ENCODE results near the gene ANXA9. TPM values are rescaled to one million over a fixed set of nuclear protein-coding genes. Genes with fewer than 3 reads are reported as not detected.
A peak's percentile ranks its signal among the peaks of the same experiment; 100 is the strongest.

ANXA9 gene, protein sequence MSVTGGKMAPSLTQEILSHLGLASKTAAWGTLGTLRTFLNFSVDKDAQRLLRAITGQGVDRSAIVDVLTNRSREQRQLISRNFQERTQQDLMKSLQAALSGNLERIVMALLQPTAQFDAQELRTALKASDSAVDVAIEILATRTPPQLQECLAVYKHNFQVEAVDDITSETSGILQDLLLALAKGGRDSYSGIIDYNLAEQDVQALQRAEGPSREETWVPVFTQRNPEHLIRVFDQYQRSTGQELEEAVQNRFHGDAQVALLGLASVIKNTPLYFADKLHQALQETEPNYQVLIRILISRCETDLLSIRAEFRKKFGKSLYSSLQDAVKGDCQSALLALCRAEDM
- total RNA-seq = 1.2 TPM in 3 replicates

DNA sequence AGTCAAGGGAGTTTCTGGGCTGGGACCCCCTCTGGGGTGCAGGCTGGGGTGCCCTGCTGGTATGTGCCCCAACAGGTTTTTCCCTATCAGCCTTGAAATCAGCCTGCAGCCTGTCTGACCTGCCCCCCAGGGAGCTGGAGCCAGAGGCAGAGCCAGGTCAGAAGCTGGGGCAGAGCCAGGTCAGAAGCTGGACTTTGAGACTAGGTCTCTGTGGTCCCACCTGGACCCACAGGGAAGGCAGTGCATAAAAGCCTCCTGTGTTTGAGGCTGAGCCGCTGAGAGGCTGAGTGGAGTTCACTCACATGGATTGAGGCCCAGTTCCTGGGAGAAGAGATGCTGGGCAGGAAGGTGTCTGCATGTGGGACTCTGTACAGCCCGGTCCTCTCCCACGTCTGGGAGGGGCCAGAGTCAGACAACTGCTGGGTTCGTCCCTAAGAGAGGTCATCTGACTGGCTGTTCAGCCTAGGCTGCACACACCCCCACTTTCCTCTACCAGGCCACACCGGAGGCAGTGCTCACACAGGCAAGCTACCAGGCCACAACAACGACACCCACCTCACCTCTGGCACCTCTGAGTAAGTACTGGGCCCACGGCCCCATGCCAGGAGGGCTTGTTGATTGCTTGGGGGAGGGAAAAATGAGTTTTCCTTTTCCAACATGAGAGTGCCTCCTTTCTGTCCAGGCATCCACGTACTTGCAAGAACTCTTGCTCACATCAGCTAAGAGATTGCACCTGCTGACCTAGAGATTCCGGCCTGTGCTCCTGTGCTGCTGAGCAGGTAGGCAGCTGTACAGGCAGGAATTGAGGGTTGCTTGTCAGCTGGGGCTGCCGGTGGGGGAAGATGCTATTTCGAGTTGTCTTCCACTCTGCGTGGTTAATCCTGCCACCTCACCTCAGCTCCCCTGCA is at the start of gene ANXA9:
Gene ANXA9, plus strand, starts transcription at position 488 of the 908 bp plus-strand sequence. CDS start 814 bp downstream, outside the sequence.
- Mint-ChIP-seq H3K27ac (peak within 1 kb of the TSS; percentile 90), H3K4me1 (peaks cover 20% of the 10 kb centered on the region), H3K9me3 (no peaks in the 10 kb centered on the region), H3K4me3 (no peak within 1 kb of the TSS), H3K36me3 (no peaks in the 10 kb centered on the region), H3K27me3 (ENCODE audit: low read depth) (no peaks in the 10 kb centered on the region)
- DNase-seq (ENCODE audit: low spot score in 2 of 2, unreplicated experiment in 2 of 2) = no peak
- TF ChIP-seq, protein P1, sequence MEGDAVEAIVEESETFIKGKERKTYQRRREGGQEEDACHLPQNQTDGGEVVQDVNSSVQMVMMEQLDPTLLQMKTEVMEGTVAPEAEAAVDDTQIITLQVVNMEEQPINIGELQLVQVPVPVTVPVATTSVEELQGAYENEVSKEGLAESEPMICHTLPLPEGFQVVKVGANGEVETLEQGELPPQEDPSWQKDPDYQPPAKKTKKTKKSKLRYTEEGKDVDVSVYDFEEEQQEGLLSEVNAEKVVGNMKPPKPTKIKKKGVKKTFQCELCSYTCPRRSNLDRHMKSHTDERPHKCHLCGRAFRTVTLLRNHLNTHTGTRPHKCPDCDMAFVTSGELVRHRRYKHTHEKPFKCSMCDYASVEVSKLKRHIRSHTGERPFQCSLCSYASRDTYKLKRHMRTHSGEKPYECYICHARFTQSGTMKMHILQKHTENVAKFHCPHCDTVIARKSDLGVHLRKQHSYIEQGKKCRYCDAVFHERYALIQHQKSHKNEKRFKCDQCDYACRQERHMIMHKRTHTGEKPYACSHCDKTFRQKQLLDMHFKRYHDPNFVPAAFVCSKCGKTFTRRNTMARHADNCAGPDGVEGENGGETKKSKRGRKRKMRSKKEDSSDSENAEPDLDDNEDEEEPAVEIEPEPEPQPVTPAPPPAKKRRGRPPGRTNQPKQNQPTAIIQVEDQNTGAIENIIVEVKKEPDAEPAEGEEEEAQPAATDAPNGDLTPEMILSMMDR (IDR thresholded peaks at IDR 0.05; ENCODE audit: unreplicated experiment) = no peak

DNA sequence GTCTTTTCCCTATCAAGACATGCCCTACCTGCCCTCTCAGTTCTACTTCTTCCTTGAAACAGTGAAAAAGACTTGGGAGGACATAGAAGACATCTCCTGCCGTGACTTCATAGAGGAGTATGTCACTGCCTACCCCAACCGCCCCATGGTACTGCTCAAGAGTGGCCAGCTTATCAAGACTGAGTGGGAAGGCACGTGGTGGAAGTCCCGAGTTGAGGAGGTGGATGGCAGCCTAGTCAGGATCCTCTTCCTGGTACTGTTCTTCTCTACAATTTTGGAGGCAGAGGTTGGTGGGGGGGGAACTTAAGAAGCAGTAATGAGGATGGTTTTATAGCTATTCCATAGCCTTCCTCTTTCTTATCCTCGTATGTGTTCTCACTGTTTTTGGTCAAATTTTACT is 37.2 kb upstream of the ANXA9 start:
- Mint-ChIP-seq H3K9me3 (no peaks in the 10 kb centered on the region), H3K4me3 (no peak overlapping the region), H3K4me1 (no peaks in the 10 kb centered on the region), H3K36me3 (peaks cover 53% of the 10 kb centered on the region), H3K27ac (no peak overlapping the region), H3K27me3 (ENCODE audit: low read depth) (no peaks in the 10 kb centered on the region)
- TF ChIP-seq, protein P1 (IDR thresholded peaks at IDR 0.05; ENCODE audit: unreplicated experiment) = no peak
- no peak for DNase-seq (ENCODE audit: low spot score in 2 of 2, unreplicated experiment in 2 of 2)

GRCh38 chr1:150954708-150955107 is 27.4 kb upstream of the ANXA9 start:
- Mint-ChIP-seq H3K36me3 (peaks cover 58% of the 10 kb centered on the region), H3K27me3 (ENCODE audit: low read depth) (no peaks in the 10 kb centered on the region), H3K27ac (no peak overlapping the region), H3K4me1 (no peaks in the 10 kb centered on the region), H3K4me3 (no peak overlapping the region), H3K9me3 (no peaks in the 10 kb centered on the region)
- TF ChIP-seq, protein P1 (IDR thresholded peaks at IDR 0.05; ENCODE audit: unreplicated experiment) = no peak
- DNase-seq (ENCODE audit: low spot score in 2 of 2, unreplicated experiment in 2 of 2) = no peak

DNA sequence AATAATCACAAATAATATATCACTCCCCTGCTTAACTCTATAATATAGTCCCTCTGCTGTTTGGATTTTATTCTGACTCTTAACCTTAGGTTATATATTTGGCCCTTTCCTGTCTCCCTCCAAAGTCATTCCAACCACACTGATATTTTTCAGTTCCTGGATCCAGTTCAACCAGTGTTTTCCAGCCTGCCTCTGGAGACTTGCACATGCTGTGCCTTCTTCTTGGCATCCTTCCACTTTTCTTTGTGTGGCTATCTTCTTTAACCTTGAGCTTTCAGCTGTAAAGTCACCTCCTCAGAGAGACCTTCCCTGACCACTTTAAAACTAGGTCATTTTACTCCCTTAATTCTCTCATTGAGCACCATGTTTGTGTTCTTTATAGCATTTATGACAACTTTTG is 26.8 kb upstream of the ANXA9 start:
- TF ChIP-seq, protein P1 (IDR thresholded peaks at IDR 0.05; ENCODE audit: unreplicated experiment) = no peak
- peaks cover 59% of the 10 kb centered on the region for H3K36me3 Mint-ChIP-seq
- no peaks in the 10 kb centered on the region for H3K4me1 Mint-ChIP-seq
- H3K9me3 Mint-ChIP-seq = no peaks in the 10 kb centered on the region
- no peak overlapping the region for H3K27ac Mint-ChIP-seq
- no peak for DNase-seq (ENCODE audit: low spot score in 2 of 2, unreplicated experiment in 2 of 2)
- no peaks in the 10 kb centered on the region for H3K27me3 Mint-ChIP-seq (ENCODE audit: low read depth)
- no peak overlapping the region for H3K4me3 Mint-ChIP-seq

GRCh38 chr1:150957666-150958065 is 24.4 kb upstream of the ANXA9 start:
- TF ChIP-seq, protein P1 (IDR thresholded peaks at IDR 0.05; ENCODE audit: unreplicated experiment) = no peak
- peaks cover 60% of the 10 kb centered on the region for H3K36me3 Mint-ChIP-seq

More at GRCh38 chr1:150957666-150958065, 24.4 kb upstream of the ANXA9 start:
- Mint-ChIP-seq H3K27ac (no peak overlapping the region), H3K4me1 (no peaks in the 10 kb centered on the region), H3K27me3 (ENCODE audit: low read depth) (no peaks in the 10 kb centered on the region), H3K9me3 (no peaks in the 10 kb centered on the region), H3K4me3 (no peak overlapping the region)
- no peak for DNase-seq (ENCODE audit: low spot score in 2 of 2, unreplicated experiment in 2 of 2)
